ENCODE results near the gene CRNKL1. TPM values are rescaled to one million over a fixed set of nuclear protein-coding genes. Genes with fewer than 3 reads are reported as not detected.

CRNKL1 gene
- total RNA-seq = 10 to 100 TPM; 12.3 to 22.1 (median 15.6) TPM

- 0 to 3% methylated on average over 8 to 64 of the region's 67 CpGs for WGBS, 2 donors (ENCODE audit: low coverage in 1 of 2)
- H3K36me3 ChIP-seq = peaks cover 0 to 30% (median 14%) of the 10 kb centered on the region in 4 donors
- peaks cover 21% of the 10 kb centered on the region for H3K27me3 ChIP-seq
- intact Hi-C loops (cut with DNase I; ENCODE audit: low total_unique reads) = no loop called here
- peak within 1 kb of the TSS; percentile 85 to 94 (median 92) for H3K27ac ChIP-seq
- TF ChIP-seq POLR2AphosphoS5 (IDR thresholded peaks at IDR 0.05) = peak in 2 of 3 donors; percentile 71 to 80
- TF ChIP-seq, protein P1, sequence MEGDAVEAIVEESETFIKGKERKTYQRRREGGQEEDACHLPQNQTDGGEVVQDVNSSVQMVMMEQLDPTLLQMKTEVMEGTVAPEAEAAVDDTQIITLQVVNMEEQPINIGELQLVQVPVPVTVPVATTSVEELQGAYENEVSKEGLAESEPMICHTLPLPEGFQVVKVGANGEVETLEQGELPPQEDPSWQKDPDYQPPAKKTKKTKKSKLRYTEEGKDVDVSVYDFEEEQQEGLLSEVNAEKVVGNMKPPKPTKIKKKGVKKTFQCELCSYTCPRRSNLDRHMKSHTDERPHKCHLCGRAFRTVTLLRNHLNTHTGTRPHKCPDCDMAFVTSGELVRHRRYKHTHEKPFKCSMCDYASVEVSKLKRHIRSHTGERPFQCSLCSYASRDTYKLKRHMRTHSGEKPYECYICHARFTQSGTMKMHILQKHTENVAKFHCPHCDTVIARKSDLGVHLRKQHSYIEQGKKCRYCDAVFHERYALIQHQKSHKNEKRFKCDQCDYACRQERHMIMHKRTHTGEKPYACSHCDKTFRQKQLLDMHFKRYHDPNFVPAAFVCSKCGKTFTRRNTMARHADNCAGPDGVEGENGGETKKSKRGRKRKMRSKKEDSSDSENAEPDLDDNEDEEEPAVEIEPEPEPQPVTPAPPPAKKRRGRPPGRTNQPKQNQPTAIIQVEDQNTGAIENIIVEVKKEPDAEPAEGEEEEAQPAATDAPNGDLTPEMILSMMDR (IDR thresholded peaks at IDR 0.05) = peak in 2 of 5 experiments; percentile 40 to 58
- no peak for TF ChIP-seq EP300 (IDR thresholded peaks at IDR 0.05; ENCODE audit: low read depth)
- TF ChIP-seq POLR2A (IDR thresholded peaks at IDR 0.05) = peak; percentile 71
- peak; percentile 97 for DNase-seq
- peaks cover 3 to 17% (median 8%) of the 10 kb centered on the region in 4 donors for H3K4me1 ChIP-seq
- in situ Hi-C loops (cut with MboI; ENCODE audit: low pct_ligation_motif_present in 1 of 4, low pct_unique_long_range_greater_than_20kb in 1 of 4, low sequenced_read_pairs in 3 of 4) = no loop called here
- peak within 1 kb of the TSS; percentile 78 to 93 (median 85) for H3K4me3 ChIP-seq
- H3K9me3 ChIP-seq = no peaks in the 10 kb centered on the region
Measured at GRCh38 chr20:20052074-20052970, at the start of gene CRNKL1, which contains the start of gene CFAP61. CRNKL1 (minus strand) TSS chr20:20052466; CDS start chr20:20052342, 124 bp downstream. CFAP61 (plus strand) TSS chr20:20052532; CDS start chr20:20056654, 4,122 bp downstream.

GRCh38 chr20:20100881-20101280, 48.6 kb upstream of the CRNKL1 start:
- Histone ChIP-seq H3K4me3 (no peak overlapping the region), H3K36me3 (no peaks in the 10 kb centered on the region), H3K4me1 (no peaks in the 10 kb centered on the region), H3K27ac (no peak overlapping the region), H3K27me3 (no peaks in the 10 kb centered on the region), H3K9me3 (no peaks in the 10 kb centered on the region)
- TF ChIP-seq POLR2A (IDR thresholded peaks at IDR 0.05) (no peak), EP300 (IDR thresholded peaks at IDR 0.05; ENCODE audit: low read depth) (no peak), POLR2AphosphoS5 (IDR thresholded peaks at IDR 0.05) (no peak)
- TF ChIP-seq, protein P1 (IDR thresholded peaks at IDR 0.05) = no peak
- intact Hi-C loops (cut with DNase I; ENCODE audit: low total_unique reads) = no loop called here
- in situ Hi-C loops (cut with MboI; ENCODE audit: low pct_ligation_motif_present in 1 of 4, low pct_unique_long_range_greater_than_20kb in 1 of 4, low sequenced_read_pairs in 3 of 4) = no loop called here
- no peak for DNase-seq

- no peak for TF ChIP-seq POLR2A (IDR thresholded peaks at IDR 0.05)
- no peak for TF ChIP-seq EP300 (IDR thresholded peaks at IDR 0.05; ENCODE audit: low read depth)
- TF ChIP-seq POLR2AphosphoS5 (IDR thresholded peaks at IDR 0.05) = no peak
- TF ChIP-seq, protein P1 (IDR thresholded peaks at IDR 0.05) = no peak
- H3K36me3 ChIP-seq = no peaks in the 10 kb centered on the region
- intact Hi-C loops (cut with DNase I; ENCODE audit: low total_unique reads) (no loop called here), in situ Hi-C loops (cut with MboI; ENCODE audit: low pct_ligation_motif_present in 1 of 4, low pct_unique_long_range_greater_than_20kb in 1 of 4, low sequenced_read_pairs in 3 of 4) (loop anchor here in 3 of 4 donors (25.0 kb wide), 4 partner anchors 141 to 741 kb away; no protein-coding TSS in a partner anchor)
- no peak for DNase-seq
- H3K4me3 ChIP-seq = no peak overlapping the region
- no peaks in the 10 kb centered on the region for H3K9me3 ChIP-seq
- H3K27ac ChIP-seq = no peak overlapping the region
- no peaks in the 10 kb centered on the region for H3K4me1 ChIP-seq
- no peaks in the 10 kb centered on the region for H3K27me3 ChIP-seq
- WGBS, 2 donors (ENCODE audit: low coverage in 1 of 2) = 79 to 85% methylated on average over 3 to 11 of the region's 11 CpGs
Measured at GRCh38 chr20:20096421-20096820, 44.2 kb upstream of the CRNKL1 start.

GRCh38 chr20:20095114-20095872, 43.0 kb upstream of the CRNKL1 start:
- intact Hi-C loops (cut with DNase I; ENCODE audit: low total_unique reads) (no loop called here), in situ Hi-C loops (cut with MboI; ENCODE audit: low pct_ligation_motif_present in 1 of 4, low pct_unique_long_range_greater_than_20kb in 1 of 4, low sequenced_read_pairs in 3 of 4) (loop anchor here in 3 of 4 donors (25.0 kb wide), 4 partner anchors 142 to 742 kb away; no protein-coding TSS in a partner anchor)
- Histone ChIP-seq H3K4me3 (no peak overlapping the region), H3K27me3 (no peaks in the 10 kb centered on the region), H3K9me3 (no peaks in the 10 kb centered on the region), H3K4me1 (no peaks in the 10 kb centered on the region), H3K36me3 (no peaks in the 10 kb centered on the region), H3K27ac (no peak overlapping the region)
- no peak for DNase-seq
- WGBS, 2 donors (ENCODE audit: low coverage in 1 of 2) = 90 to 100% methylated on average over 2 to 10 of the region's 10 CpGs
- TF ChIP-seq, protein P1 (IDR thresholded peaks at IDR 0.05) = no peak
- TF ChIP-seq POLR2AphosphoS5 (IDR thresholded peaks at IDR 0.05) (no peak), POLR2A (IDR thresholded peaks at IDR 0.05) (no peak)

All from transverse colon (tissue), 4 donors.